Prostate gland (tissue), 2 donors: Measurements from ENCODE around the gene EPOP.

Experiments used
- POLR2A ChIP-seq: fragments of 450-650 bp; IDR thresholded peaks from one replicate; pipeline ENCODE4 v1.6.1; 2016; ENCODE audit warnings: antibody characterized with exemption, mild to moderate bottlenecking
- POLR2AphosphoS5 ChIP-seq: sonication (generic); formaldehyde crosslinking; IDR thresholded peaks from one replicate; pipeline ENCODE4 v1.6.1; 2017; ENCODE audit warnings: antibody characterized with exemption
- TF ChIP-seq, protein P1 (sequence below), 4 experiments: fragments of 200-600 bp in 2 of 4; fragments of 450-650 bp in 2 of 4; sonication (generic) in 2 of 4; IDR thresholded peaks; 1 replicate in 3 of 4; 2 replicates in 1 of 4; pipeline ENCODE4 v1.5.1; 2016 to 2019; ENCODE audit warnings: antibody characterized with exemption in 4 of 4, mild to moderate bottlenecking in 2 of 4, moderate library complexity in 2 of 4

DNA sequence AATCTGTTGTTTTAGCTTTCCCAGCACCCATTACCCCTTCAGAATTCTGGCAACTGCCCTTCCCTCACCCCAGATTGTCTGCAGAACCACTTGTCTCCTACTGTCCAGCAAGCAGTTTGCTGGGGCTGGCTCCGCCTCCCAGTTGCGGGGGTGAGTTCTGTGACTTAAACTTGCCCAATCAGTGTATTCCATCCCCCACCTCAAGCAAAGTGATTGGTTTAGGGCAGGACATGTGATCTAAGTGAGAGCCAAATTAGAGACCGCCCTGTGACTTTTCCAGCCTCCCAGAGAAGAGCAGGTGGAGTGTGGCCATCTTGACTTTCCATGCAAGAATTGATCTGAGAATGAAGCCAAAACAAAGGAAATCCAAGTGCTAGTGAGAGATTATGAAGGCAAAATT lies 46.3 kb downstream of the EPOP start:
- TF ChIP-seq, protein P1, sequence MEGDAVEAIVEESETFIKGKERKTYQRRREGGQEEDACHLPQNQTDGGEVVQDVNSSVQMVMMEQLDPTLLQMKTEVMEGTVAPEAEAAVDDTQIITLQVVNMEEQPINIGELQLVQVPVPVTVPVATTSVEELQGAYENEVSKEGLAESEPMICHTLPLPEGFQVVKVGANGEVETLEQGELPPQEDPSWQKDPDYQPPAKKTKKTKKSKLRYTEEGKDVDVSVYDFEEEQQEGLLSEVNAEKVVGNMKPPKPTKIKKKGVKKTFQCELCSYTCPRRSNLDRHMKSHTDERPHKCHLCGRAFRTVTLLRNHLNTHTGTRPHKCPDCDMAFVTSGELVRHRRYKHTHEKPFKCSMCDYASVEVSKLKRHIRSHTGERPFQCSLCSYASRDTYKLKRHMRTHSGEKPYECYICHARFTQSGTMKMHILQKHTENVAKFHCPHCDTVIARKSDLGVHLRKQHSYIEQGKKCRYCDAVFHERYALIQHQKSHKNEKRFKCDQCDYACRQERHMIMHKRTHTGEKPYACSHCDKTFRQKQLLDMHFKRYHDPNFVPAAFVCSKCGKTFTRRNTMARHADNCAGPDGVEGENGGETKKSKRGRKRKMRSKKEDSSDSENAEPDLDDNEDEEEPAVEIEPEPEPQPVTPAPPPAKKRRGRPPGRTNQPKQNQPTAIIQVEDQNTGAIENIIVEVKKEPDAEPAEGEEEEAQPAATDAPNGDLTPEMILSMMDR (IDR thresholded peaks at IDR 0.05) = no peak
- TF ChIP-seq POLR2AphosphoS5 = no peak
- no peak for TF ChIP-seq POLR2A
